Uterus (tissue), 2 donors: ENCODE data around the gene SLC2A6.

Source experiments
- POLR2A ChIP-seq, 2 donors: fragments of 450-650 bp; IDR thresholded peaks; one replicate each; pipeline ENCODE4 v1.6.1; 2016; ENCODE audit warnings: antibody characterized with exemption in 2 of 2, mild to moderate bottlenecking in 1 of 2, moderate library complexity in 1 of 2
- TF ChIP-seq, protein P1 (sequence below), 4 experiments: fragments of 200-600 bp in 2 of 4; fragments of 450-650 bp in 2 of 4; sonication (generic) in 2 of 4; IDR thresholded peaks; one replicate each; pipeline ENCODE4 v1.5.1; 2016 to 2019; ENCODE audit warnings: antibody characterized with exemption in 4 of 4, mild to moderate bottlenecking in 2 of 4, moderate library complexity in 1 of 4

DNA sequence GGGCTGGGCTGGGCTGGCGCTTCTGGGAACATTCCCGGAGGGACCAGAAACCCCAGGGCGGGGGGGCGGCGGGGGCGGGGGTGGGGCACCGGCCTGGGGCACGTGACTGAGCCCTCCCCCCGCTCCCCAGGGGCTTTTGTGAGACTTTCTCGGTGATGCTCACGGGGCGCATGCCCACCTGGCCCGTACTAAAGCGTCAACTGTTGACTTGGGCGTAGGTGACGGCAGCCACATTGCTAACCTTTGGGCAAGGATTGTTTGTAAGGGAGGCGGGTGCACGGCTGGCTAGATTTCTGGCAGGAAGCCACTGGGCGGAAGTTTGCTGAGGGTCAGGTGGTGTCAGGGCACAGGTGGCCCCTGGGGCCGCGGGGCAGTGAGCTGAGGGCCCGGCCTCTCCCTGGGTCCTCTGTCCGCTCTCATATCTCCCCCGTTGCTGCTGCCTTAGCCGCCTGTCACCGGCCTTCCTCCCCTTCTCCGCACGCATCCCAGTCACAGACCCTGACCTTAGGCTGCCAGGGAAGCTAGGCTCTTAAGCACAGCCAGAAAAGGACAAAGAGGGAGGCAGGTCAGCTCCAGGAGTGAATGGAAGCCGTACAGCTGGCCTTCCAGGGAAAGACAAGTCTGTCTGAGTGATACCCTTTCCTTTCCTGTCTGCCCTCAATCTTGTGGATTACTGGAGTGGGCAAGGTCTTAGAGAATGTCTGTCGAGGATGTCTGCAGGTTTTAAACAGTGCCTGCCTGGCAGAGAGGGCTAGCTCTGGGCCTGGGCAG lies 18.3 kb downstream of the SLC2A6 start:
- TF ChIP-seq, protein P1, sequence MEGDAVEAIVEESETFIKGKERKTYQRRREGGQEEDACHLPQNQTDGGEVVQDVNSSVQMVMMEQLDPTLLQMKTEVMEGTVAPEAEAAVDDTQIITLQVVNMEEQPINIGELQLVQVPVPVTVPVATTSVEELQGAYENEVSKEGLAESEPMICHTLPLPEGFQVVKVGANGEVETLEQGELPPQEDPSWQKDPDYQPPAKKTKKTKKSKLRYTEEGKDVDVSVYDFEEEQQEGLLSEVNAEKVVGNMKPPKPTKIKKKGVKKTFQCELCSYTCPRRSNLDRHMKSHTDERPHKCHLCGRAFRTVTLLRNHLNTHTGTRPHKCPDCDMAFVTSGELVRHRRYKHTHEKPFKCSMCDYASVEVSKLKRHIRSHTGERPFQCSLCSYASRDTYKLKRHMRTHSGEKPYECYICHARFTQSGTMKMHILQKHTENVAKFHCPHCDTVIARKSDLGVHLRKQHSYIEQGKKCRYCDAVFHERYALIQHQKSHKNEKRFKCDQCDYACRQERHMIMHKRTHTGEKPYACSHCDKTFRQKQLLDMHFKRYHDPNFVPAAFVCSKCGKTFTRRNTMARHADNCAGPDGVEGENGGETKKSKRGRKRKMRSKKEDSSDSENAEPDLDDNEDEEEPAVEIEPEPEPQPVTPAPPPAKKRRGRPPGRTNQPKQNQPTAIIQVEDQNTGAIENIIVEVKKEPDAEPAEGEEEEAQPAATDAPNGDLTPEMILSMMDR (IDR thresholded peaks at IDR 0.05) = no peak
- TF ChIP-seq POLR2A (IDR thresholded peaks at IDR 0.05) = no peak
